GM19193 (cell line): ENCODE measurements around the gene NCOA3.

Experiments
- POLR2A ChIP-seq: IDR thresholded peaks from 4 replicates; pipeline ENCODE4 v1.6.1; 2011; ENCODE audit not compliant: insufficient read depth, insufficient read length; ENCODE audit errors: extremely low read depth

Gene NCOA3

GRCh38 chr20:47571426-47571825, 69.7 kb downstream of the NCOA3 start:
- no peak for TF ChIP-seq POLR2A

GRCh38 chr20:47572105-47572729, 70.5 kb downstream of the NCOA3 start:
- TF ChIP-seq POLR2A = no peak

- no peak for TF ChIP-seq POLR2A
These were observed 71.9 kb downstream of the NCOA3 start for GRCh38 chr20:47573559-47573958.

GRCh38 chr20:47574616-47575364, 73.1 kb downstream of the NCOA3 start:
- TF ChIP-seq POLR2A = no peak

GRCh38 chr20:47576516-47577033, 74.9 kb downstream of the NCOA3 start:
- no peak for TF ChIP-seq POLR2A

- TF ChIP-seq POLR2A = no peak
These were observed 75.6 kb downstream of the NCOA3 start for GRCh38 chr20:47577314-47577713.

- no peak for TF ChIP-seq POLR2A
These were observed 76.9 kb downstream of the NCOA3 start for GRCh38 chr20:47578543-47578942.

GRCh38 chr20:47581090-47581489, 79.4 kb downstream of the NCOA3 start:
- TF ChIP-seq POLR2A = no peak

- no peak for TF ChIP-seq POLR2A
These were observed 81.9 kb downstream of the NCOA3 start for GRCh38 chr20:47583551-47583950.

GRCh38 chr20:47585087-47585747, 83.5 kb downstream of the NCOA3 start:
- TF ChIP-seq POLR2A = no peak

GRCh38 chr20:47586649-47587294, 85.1 kb downstream of the NCOA3 start:
- no peak for TF ChIP-seq POLR2A

- TF ChIP-seq POLR2A = no peak
These were observed 86.5 kb downstream of the NCOA3 start for GRCh38 chr20:47588158-47588557.

- no peak for TF ChIP-seq POLR2A
These were observed 89.5 kb downstream of the NCOA3 start for GRCh38 chr20:47591231-47591630.

GRCh38 chr20:47594157-47594556, 92.5 kb downstream of the NCOA3 start:
- no peak for TF ChIP-seq POLR2A

- TF ChIP-seq POLR2A = no peak
These were observed 94.4 kb downstream of the NCOA3 start for GRCh38 chr20:47596003-47596571.

GRCh38 chr20:47597090-47597489, 95.4 kb downstream of the NCOA3 start:
- TF ChIP-seq POLR2A = no peak
